SU-DHL-6 (cell line): Measurements from ENCODE around the gene USP46.
A peak's percentile ranks its signal among the peaks of the same experiment; 100 is the strongest.

Experiments
- H2AFZ ChIP-seq: fragments of 200-600 bp; sonication (generic); 2 replicates; pipeline ENCODE4 v1.6.1; 2014; ENCODE audit warnings: low read depth, mild to moderate bottlenecking, moderate library complexity, mixed read lengths, antibody characterized with exemption, low read length; ENCODE audit not compliant: severe bottlenecking
- H3F3A ChIP-seq: fragments of 200-600 bp; shearing (Covaris generic); 2 replicates; pipeline ENCODE4 v1.6.0; 2016; ENCODE audit warnings: antibody characterized with exemption, mild to moderate bottlenecking; ENCODE audit not compliant: insufficient read depth
- H3K27ac ChIP-seq: fragments of 200-600 bp; sonication (generic); 2 replicates; pipeline ENCODE4 v1.5.1; 2016; ENCODE audit warnings: low read depth, mild to moderate bottlenecking, low read length, moderate library complexity, mixed read lengths
- H3K27me3 ChIP-seq: fragments of 200-600 bp; sonication (generic), shearing (Covaris generic); 2 replicates; pipeline ENCODE4 v1.6.0; 2014; ENCODE audit warnings: mild to moderate bottlenecking, low read length
- H3K36me3 ChIP-seq: fragments of 200-600 bp; sonication (generic); 2 replicates; pipeline ENCODE4 v1.6.1; 2014; ENCODE audit warnings: mild to moderate bottlenecking, low read length, mixed read lengths
- H3K4me2 ChIP-seq: fragments of 300-600, 200-600 bp; shearing (Covaris generic), sonication (generic); 2 replicates; pipeline ENCODE4 v1.6.0; 2014; ENCODE audit warnings: low read length, low read depth, mild to moderate bottlenecking; ENCODE audit not compliant: poor library complexity, severe bottlenecking
- H3K4me3 ChIP-seq: fragments of 200-600 bp; sonication (generic); 2 replicates; pipeline ENCODE4 v1.5.1; 2014; ENCODE audit warnings: antibody characterized with exemption, low read length, mild to moderate bottlenecking, mixed read lengths; ENCODE audit not compliant: insufficient read depth, poor library complexity, severe bottlenecking
- H3K79me2 ChIP-seq: fragments of 200-600 bp; sonication (generic); 2 replicates; pipeline ENCODE4 v1.6.1; 2014; ENCODE audit warnings: mild to moderate bottlenecking, low read length, moderate library complexity; ENCODE audit not compliant: insufficient read depth
- H3K9ac ChIP-seq: fragments of 200-600 bp; sonication (generic); 2 replicates; pipeline ENCODE4 v1.7.0; 2014; ENCODE audit warnings: mild to moderate bottlenecking, low read length
- H3K9me2 ChIP-seq: fragments of 200-600 bp; sonication (generic); replicated peaks from 2 replicates; pipeline ENCODE4 v1.6.1; 2014; ENCODE audit warnings: low read length; ENCODE audit not compliant: insufficient read depth
- H3K9me3 ChIP-seq: fragments of 200-600 bp; sonication (generic); 2 replicates; pipeline ENCODE4 v1.6.1; 2014; ENCODE audit warnings: low read length, mixed read lengths; ENCODE audit not compliant: insufficient read depth
- H4K20me1 ChIP-seq: fragments of 200-600 bp; sonication (generic); 2 replicates; pipeline ENCODE4 v1.6.1; 2014; ENCODE audit warnings: low read depth, mild to moderate bottlenecking, antibody characterized with exemption, low read length, moderate library complexity, mixed read lengths
- EZH2phosphoT487 ChIP-seq: fragments of 200-600 bp; sonication (generic), shearing (Covaris generic); conservative IDR thresholded peaks from 2 replicates; pipeline ENCODE4 v1.6.1; 2018; ENCODE audit warnings: mild to moderate bottlenecking, antibody characterized with exemption, low read length, moderate library complexity, mixed read lengths
- TF ChIP-seq, protein P1 (sequence below): fragments of 200-600 bp; sonication (generic); IDR thresholded peaks from one replicate; pipeline ENCODE4 v1.5.1; 2017; ENCODE audit warnings: antibody characterized with exemption, mild to moderate bottlenecking, low read length, moderate library complexity; ENCODE audit not compliant: insufficient read depth, poor library complexity, severe bottlenecking

USP46 gene, protein sequence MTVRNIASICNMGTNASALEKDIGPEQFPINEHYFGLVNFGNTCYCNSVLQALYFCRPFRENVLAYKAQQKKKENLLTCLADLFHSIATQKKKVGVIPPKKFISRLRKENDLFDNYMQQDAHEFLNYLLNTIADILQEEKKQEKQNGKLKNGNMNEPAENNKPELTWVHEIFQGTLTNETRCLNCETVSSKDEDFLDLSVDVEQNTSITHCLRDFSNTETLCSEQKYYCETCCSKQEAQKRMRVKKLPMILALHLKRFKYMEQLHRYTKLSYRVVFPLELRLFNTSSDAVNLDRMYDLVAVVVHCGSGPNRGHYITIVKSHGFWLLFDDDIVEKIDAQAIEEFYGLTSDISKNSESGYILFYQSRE

DNA sequence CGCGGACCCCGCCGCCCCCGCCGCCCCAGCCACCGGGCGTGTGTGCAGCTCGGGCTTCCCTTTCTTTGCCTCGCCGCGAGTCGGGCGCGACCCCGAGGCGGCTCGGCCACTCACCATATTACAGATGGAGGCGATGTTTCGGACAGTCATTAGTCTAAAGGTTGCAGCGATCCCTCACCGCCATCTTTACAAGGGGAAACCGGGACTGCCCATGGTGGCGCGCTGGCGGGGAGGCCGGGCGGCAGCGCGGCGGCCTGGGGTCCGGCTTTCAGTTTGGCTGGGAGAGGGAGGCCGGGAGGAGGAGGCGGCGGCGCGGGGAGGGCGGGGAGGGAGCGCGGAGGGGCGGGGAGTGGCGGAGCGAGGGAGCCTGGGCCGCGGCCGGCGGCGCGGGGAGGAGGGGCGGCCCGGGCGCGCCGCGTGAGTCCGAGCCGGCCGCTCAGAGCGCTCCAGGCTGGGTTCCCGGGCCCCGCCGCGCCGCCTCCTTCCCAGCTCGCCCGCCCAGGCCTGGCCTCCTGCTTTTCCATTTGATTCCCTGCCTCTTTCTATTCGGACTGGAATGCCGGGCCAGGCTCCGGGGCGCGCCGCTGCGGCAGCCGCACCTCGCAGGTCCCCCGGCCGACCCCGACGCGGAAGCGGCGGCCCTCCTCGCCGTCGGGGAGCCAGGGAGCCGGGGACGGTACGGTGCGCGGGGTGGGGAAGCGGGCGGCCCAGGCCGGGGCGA lies at the start of gene USP46:
TSS of gene USP46 (minus strand) at position 301 of the 721 bp plus-strand sequence. CDS start at position 150, 151 bp downstream.
- Histone ChIP-seq H2AFZ (peak within 1 kb of the TSS; percentile 98), H3F3A (no peaks in the 10 kb centered on the region), H3K4me2 (peak within 1 kb of the TSS; percentile 66), H3K9me2 (no peaks in the 10 kb centered on the region), H3K4me3 (peak within 1 kb of the TSS; percentile 71), H3K9ac (peak within 1 kb of the TSS; percentile 69), H3K27ac (no peak within 1 kb of the TSS), H3K9me3 (no peaks in the 10 kb centered on the region), H3K27me3 (no peaks in the 10 kb centered on the region), H3K79me2 (no peaks in the 10 kb centered on the region), H3K36me3 (no peaks in the 10 kb centered on the region), H4K20me1 (no peaks in the 10 kb centered on the region)
- TF ChIP-seq, protein P1, sequence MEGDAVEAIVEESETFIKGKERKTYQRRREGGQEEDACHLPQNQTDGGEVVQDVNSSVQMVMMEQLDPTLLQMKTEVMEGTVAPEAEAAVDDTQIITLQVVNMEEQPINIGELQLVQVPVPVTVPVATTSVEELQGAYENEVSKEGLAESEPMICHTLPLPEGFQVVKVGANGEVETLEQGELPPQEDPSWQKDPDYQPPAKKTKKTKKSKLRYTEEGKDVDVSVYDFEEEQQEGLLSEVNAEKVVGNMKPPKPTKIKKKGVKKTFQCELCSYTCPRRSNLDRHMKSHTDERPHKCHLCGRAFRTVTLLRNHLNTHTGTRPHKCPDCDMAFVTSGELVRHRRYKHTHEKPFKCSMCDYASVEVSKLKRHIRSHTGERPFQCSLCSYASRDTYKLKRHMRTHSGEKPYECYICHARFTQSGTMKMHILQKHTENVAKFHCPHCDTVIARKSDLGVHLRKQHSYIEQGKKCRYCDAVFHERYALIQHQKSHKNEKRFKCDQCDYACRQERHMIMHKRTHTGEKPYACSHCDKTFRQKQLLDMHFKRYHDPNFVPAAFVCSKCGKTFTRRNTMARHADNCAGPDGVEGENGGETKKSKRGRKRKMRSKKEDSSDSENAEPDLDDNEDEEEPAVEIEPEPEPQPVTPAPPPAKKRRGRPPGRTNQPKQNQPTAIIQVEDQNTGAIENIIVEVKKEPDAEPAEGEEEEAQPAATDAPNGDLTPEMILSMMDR, result no peak
- TF ChIP-seq EZH2phosphoT487, result 0 out of 2 replicates have a peak, but pooled peaks have one; percentile 27

DNA sequence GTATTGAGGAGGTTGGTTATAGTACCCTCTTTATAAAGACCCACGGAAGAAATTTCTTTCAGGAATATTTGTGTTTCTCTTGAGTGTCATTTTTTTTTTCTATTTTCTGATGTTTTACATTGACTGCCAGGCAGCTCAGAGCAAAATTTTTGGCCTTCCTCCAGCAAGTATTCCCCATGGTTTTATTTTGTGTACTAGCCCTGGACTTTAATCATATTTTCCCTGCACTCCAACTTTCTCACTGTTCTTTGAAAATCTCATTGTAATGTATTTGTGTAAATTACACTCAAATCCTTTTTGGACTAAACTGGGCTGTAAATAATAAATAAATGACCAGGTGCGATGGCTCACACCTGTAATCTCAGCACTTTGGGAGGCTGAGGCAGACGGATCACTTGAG lies 45.6 kb upstream of the USP46 start:
- Histone ChIP-seq H3K4me2 (no peak overlapping the region), H4K20me1 (no peaks in the 10 kb centered on the region), H3K79me2 (no peaks in the 10 kb centered on the region), H3K4me3 (no peak overlapping the region), H3K36me3 (no peaks in the 10 kb centered on the region), H3K9ac (no peak overlapping the region), H2AFZ (no peak overlapping the region), H3K27ac (no peak overlapping the region), H3K27me3 (no peaks in the 10 kb centered on the region), H3K9me3 (no peaks in the 10 kb centered on the region), H3K9me2 (no peaks in the 10 kb centered on the region), H3F3A (no peaks in the 10 kb centered on the region)
- TF ChIP-seq, protein P1, result no peak

DNA sequence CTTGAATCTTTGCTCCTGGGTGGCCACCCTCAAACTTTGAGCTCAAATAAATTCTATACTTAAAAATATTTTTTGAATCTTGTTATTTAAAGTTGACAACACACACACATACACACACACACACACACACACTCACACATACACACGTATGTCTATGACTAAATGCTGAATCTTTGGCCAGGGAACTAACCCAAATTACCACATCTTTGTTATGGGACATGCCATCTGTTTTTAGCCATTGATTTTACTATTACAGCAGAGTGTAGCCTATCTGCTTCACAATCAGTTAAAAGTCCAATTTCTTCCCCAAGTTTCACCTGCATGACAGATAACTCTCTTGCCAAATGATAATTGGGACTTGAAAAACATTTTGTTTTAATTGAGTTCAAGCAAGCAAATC lies 45.0 kb upstream of the USP46 start:
- H3K27ac ChIP-seq, result no peak overlapping the region
- H3K9me2 ChIP-seq, result no peaks in the 10 kb centered on the region
- H3K27me3 ChIP-seq, result no peaks in the 10 kb centered on the region
- no peak overlapping the region for H3K4me3 ChIP-seq
- no peaks in the 10 kb centered on the region for H3K9me3 ChIP-seq
- no peaks in the 10 kb centered on the region for H3K36me3 ChIP-seq
- H2AFZ ChIP-seq, result no peak overlapping the region
- no peak overlapping the region for H3K9ac ChIP-seq
- H3K4me2 ChIP-seq, result no peak overlapping the region
- H4K20me1 ChIP-seq, result no peaks in the 10 kb centered on the region
- H3K79me2 ChIP-seq, result no peaks in the 10 kb centered on the region
- H3F3A ChIP-seq, result no peaks in the 10 kb centered on the region
- TF ChIP-seq, protein P1, result no peak
- TF ChIP-seq EZH2phosphoT487, result no peak
